ENCODE results near the gene TMEM154. TPM values are rescaled to one million over a fixed set of nuclear protein-coding genes. Genes with fewer than 3 reads are reported as not detected.

Gene TMEM154
- polyA plus RNA-seq, 1 donor from 2014 or later: not detected

GRCh38 chr4:152698089-152698499 lies 18.3 kb upstream of the TMEM154 start:
- peaks cover 4% of the 10 kb centered on the region for H3F3A ChIP-seq (ENCODE audit: insufficient read depth, low read length, poor library complexity, severe bottlenecking)
- no peaks in the 10 kb centered on the region for H4K20me1 ChIP-seq (ENCODE audit: insufficient read depth)
- H3K9me3 ChIP-seq (ENCODE audit: low read length): peaks cover 1% of the 10 kb centered on the region
- no peaks in the 10 kb centered on the region for H3K79me2 ChIP-seq (replicated peaks; ENCODE audit: insufficient read depth, low read length)
- no peak overlapping the region for H2AFZ ChIP-seq (ENCODE audit: low read depth, low read length)
- H3K9me2 ChIP-seq (ENCODE audit: insufficient read depth, low read length): no peaks in the 10 kb centered on the region
- no peak overlapping the region for H3K4me3 ChIP-seq (ENCODE audit: low read length)
- no peaks in the 10 kb centered on the region for H3K36me3 ChIP-seq (ENCODE audit: insufficient read depth, low read length)
- no peak overlapping the region for H3K4me2 ChIP-seq (ENCODE audit: low read length)
- H3K27me3 ChIP-seq (ENCODE audit: insufficient read depth, low read depth, low read length): no peaks in the 10 kb centered on the region
- TF ChIP-seq MXI1 (conservative IDR thresholded peaks at IDR 0.05; ENCODE audit: poor library complexity, severe bottlenecking) (no peak), SMC3 (conservative IDR thresholded peaks at IDR 0.05; ENCODE audit: poor library complexity) (no peak), CTCF (IDR thresholded peaks at IDR 0.05; ENCODE audit: poor library complexity, severe bottlenecking) (no peak), TAF1 (IDR thresholded peaks at IDR 0.05; ENCODE audit: low read depth) (no peak), EZH2 (IDR thresholded peaks at IDR 0.05; ENCODE audit: borderline replicate concordance, insufficient read depth, low read length, poor library complexity, severe bottlenecking) (no peak), EP300 (conservative IDR thresholded peaks at IDR 0.05; ENCODE audit: poor library complexity, severe bottlenecking) (no peak), RAD21 (conservative IDR thresholded peaks at IDR 0.05) (no peak), POLR2AphosphoS5 (IDR thresholded peaks at IDR 0.05) (no peak)
- H3K9ac ChIP-seq (ENCODE audit: low read length): no peak overlapping the region
- no peak overlapping the region for H3K27ac ChIP-seq (ENCODE audit: low read length)

- no peak overlapping the region for H2AFZ ChIP-seq (ENCODE audit: low read depth, low read length)
- no peaks in the 10 kb centered on the region for H3K36me3 ChIP-seq (ENCODE audit: insufficient read depth, low read length)
- H4K20me1 ChIP-seq (ENCODE audit: insufficient read depth): no peaks in the 10 kb centered on the region
- H3K9ac ChIP-seq (ENCODE audit: low read length): no peak overlapping the region
- H3K27me3 ChIP-seq (ENCODE audit: insufficient read depth, low read depth, low read length): no peaks in the 10 kb centered on the region
- H3F3A ChIP-seq (ENCODE audit: insufficient read depth, low read length, poor library complexity, severe bottlenecking): peaks cover 4% of the 10 kb centered on the region
- H3K79me2 ChIP-seq (replicated peaks; ENCODE audit: insufficient read depth, low read length): no peaks in the 10 kb centered on the region
- TF ChIP-seq CTCF (IDR thresholded peaks at IDR 0.05; ENCODE audit: poor library complexity, severe bottlenecking) (no peak), MXI1 (conservative IDR thresholded peaks at IDR 0.05; ENCODE audit: poor library complexity, severe bottlenecking) (no peak), POLR2AphosphoS5 (IDR thresholded peaks at IDR 0.05) (no peak), RAD21 (conservative IDR thresholded peaks at IDR 0.05) (no peak), SMC3 (conservative IDR thresholded peaks at IDR 0.05; ENCODE audit: poor library complexity) (no peak), TAF1 (IDR thresholded peaks at IDR 0.05; ENCODE audit: low read depth) (no peak), EP300 (conservative IDR thresholded peaks at IDR 0.05; ENCODE audit: poor library complexity, severe bottlenecking) (no peak)
- H3K27ac ChIP-seq (ENCODE audit: low read length): no peak overlapping the region
- no peak overlapping the region for H3K4me3 ChIP-seq (ENCODE audit: low read length)
- H3K9me2 ChIP-seq (ENCODE audit: insufficient read depth, low read length): no peaks in the 10 kb centered on the region
- no peak overlapping the region for H3K4me2 ChIP-seq (ENCODE audit: low read length)
- H3K9me3 ChIP-seq (ENCODE audit: low read length): no peaks in the 10 kb centered on the region
These were observed 17.7 kb upstream of the TMEM154 start for GRCh38 chr4:152697284-152698088.
